Caki2 (cell line): ENCODE data around the gene GABRA6. TPM values are rescaled to one million over a fixed set of nuclear protein-coding genes. Genes with fewer than 3 reads are reported as not detected.

ENCODE experiments used
- DNase-seq: peaks from one replicate; pipeline ENCODE4 v3.0.0-alpha.2; 2015; ENCODE audit warnings: low read depth
- in situ Hi-C: cut with HindIII; loops from 2 replicates; pipeline ENCODE4 v1.10.0; 2016; ENCODE audit warnings: low sequenced_read_pairs, low pct_unique_long_range_greater_than_20kb, mixed read lengths
- total RNA-seq: library from RNA; depleted of rRNA; stranded (reverse); fragments of >200 nt; shearing (Covaris generic); gene quantifications from 2 replicates; pipeline ENCODE4 v1.2.3, GENCODE V29; 2014; ENCODE audit warnings: low replicate concordance; rRNA removed

GABRA6 gene
- total RNA-seq, 1 experiment from 2014 or later = not detected

DNA sequence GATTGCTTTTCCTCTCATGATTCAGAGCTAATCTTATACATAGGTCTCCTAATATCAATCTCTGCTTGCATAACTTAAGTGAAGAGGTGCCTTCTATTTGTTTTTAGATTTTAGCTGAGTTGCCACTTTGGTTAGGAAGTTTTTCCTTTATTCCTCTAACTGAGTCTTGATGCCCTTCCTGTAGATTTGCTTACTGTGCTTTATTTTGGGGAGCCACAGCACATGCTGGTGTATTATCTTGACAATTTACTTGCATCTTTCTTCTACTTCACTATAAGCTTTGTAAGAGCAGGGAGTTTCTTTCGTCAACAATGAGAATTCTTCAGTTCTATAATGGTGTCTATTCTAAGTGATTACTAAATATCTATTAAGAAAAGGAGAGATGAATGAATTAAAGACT is 54.9 kb downstream of the GABRA6 start:
- DNase-seq = no peak
- in situ Hi-C loops = no loop called here

DNA sequence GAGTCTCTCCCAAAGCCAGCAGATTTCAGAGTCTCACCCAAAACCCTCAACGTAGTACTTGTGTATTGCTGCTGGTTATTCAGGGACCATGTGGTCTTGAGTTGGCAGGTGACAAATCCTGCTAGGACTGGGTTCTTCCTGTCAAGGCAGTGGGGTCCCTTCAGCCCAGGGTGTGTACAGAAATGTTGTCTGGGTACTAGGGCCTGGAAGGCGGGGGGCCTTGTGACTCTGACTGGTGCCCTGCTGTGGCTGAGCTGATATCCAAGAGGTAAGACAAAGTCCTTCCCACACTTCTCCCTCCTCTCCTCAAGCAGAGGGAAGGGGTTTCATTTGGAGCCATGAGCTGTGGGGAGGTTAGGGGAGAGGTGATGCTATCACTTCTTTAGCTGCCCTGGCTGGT is 58.8 kb downstream of the GABRA6 start:
- no peak for DNase-seq
- in situ Hi-C loops = no loop called here

DNA sequence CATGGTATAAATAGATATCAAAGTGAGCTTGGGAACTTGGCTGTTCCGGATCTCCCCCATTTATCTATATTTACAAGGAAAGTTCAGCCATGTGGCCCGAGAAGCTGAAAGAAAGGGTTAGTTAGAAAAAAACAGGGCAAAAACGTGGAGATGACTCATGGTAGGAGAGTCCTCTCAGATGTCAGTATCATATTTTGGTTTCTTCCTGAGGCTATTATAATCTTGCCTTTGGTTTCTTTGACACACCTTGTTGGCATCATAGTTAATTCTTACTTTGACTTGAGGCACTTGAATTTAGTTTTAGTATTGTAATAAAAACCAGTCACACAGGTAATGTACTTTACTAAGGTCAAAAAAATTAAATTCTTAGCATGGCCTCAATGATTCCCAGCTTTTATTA is 59.9 kb downstream of the GABRA6 start:
- in situ Hi-C loops = no loop called here
- DNase-seq = no peak

DNA sequence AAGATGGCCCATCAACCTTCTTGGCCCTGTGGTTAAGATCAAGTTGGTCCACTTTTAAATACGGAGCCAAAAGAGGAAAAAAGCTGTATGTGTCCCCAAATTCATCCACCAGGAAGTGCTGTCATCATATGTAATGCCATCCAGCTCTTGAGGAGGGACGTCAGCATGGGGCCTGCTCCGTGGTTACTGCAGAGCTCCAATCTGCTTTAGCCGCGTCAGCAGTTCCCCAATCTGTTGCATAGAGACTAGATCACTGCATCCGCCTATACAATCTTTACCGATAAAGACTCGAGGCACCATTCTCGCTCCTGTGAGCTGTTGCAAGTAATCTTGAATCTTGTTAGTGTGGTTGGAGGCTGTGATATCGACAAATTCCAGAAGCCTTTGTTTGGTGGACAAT is 65.7 kb downstream of the GABRA6 start:
- in situ Hi-C loops = no loop called here
- DNase-seq = no peak

Other genes with a start within 250 kb of the GABRA6 start
- gene GABRB2, start 139.0 kb upstream of the GABRA6 start, total RNA-seq = not detected in 2 replicates
- not detected in 2 replicates for gene GABRA1, start 162.4 kb downstream of the GABRA6 start, total RNA-seq